ENCODE results near the gene SNRNP200. TPM values are rescaled to one million over a fixed set of nuclear protein-coding genes. Genes with fewer than 3 reads are reported as not detected.

SNRNP200 gene
- 100 to 1,000 TPM; 170 to 182 TPM for total RNA-seq

DNA sequence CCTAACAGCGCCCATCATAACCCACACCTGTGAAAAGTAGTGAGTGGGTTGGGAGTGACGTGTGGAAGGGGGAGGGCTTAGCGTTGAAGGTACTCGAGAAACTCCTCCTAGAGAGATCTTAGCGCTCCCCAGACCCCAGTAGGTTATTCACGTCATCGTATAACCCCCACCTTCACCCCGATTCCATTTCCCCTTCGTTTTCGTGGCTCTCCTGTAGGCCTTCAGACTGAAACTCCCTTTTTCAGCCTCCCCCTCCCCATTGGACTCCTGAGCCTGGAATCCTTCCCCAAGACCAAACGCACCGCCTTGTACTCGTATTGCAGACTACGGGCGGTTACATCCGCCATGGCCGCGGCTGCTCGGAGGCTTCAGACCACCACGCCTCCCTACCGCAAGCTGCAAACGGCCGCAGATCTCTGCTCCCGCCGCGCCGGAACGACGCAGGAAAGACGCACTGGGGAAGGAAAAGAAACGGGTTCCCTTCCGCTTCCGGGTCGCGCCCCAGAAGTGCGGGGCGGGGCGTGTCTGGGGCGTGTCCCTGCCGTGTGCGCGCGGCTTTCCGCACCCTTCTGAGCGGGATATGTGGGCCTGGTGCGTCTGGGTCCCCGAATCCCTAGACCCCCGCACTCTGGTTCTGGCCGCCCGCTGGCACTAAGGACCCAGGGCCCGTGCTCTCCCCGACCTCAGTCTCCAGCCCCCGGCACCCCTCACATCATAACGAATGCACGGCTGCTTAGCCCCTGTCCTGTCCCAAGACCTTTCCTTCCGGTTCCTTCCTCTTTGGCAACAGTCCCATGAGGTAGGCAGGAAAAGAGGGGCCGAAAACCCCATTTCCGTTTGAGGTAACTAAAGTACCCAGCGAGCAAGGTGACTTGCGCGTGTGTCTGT, at the start of gene SNRNP200:
Gene SNRNP200, minus strand, starts transcription at position 456 of the 888 bp plus-strand sequence. Its CDS starts 109 bp downstream, at position 347.
- Mint-ChIP-seq H3K4me1 (peaks cover 63% of the 10 kb centered on the region), H3K4me3 (peak within 1 kb of the TSS; percentile 100), H3K27me3 (no peaks in the 10 kb centered on the region), H3K36me3 (peaks cover 52% of the 10 kb centered on the region), H3K9me3 (ENCODE audit: low read depth) (no peaks in the 10 kb centered on the region), H3K27ac (peak within 1 kb of the TSS; percentile 97)
- CTCF ChIA-PET, result interaction anchor here (0.6 to 3.5 kb wide), 10 partner anchors 11 to 249 kb away, joined by 3 to 17 read pairs (median 4); no protein-coding TSS in a partner anchor
- peak; percentile 94 for DNase-seq
- peak; percentile 95 for ATAC-seq

- Mint-ChIP-seq H3K27me3 (no peaks in the 10 kb centered on the region), H3K36me3 (peaks cover 62% of the 10 kb centered on the region), H3K27ac (no peak overlapping the region), H3K9me3 (ENCODE audit: low read depth) (no peaks in the 10 kb centered on the region), H3K4me3 (no peak overlapping the region), H3K4me1 (peaks cover 10% of the 10 kb centered on the region)
- no peak for DNase-seq
- ATAC-seq, result no peak
- CTCF ChIA-PET, result interaction anchor here (1.3 kb wide), 1 partner anchor 9 kb away, joined by 5 read pairs; no protein-coding TSS in a partner anchor
Observed at GRCh38 chr2:96354492-96354891, 49.1 kb upstream of the SNRNP200 start.

GRCh38 chr2:96353606-96354101, 48.3 kb upstream of the SNRNP200 start:
- Mint-ChIP-seq H3K4me1 (peaks cover 3% of the 10 kb centered on the region), H3K36me3 (peaks cover 62% of the 10 kb centered on the region), H3K27ac (no peak overlapping the region), H3K9me3 (ENCODE audit: low read depth) (no peaks in the 10 kb centered on the region), H3K4me3 (no peak overlapping the region), H3K27me3 (no peaks in the 10 kb centered on the region)
- ATAC-seq (no peak), DNase-seq (no peak)
- CTCF ChIA-PET, result interaction anchor here (1.3 kb wide), 1 partner anchor 8 kb away, joined by 5 read pairs; no protein-coding TSS in a partner anchor

DNA sequence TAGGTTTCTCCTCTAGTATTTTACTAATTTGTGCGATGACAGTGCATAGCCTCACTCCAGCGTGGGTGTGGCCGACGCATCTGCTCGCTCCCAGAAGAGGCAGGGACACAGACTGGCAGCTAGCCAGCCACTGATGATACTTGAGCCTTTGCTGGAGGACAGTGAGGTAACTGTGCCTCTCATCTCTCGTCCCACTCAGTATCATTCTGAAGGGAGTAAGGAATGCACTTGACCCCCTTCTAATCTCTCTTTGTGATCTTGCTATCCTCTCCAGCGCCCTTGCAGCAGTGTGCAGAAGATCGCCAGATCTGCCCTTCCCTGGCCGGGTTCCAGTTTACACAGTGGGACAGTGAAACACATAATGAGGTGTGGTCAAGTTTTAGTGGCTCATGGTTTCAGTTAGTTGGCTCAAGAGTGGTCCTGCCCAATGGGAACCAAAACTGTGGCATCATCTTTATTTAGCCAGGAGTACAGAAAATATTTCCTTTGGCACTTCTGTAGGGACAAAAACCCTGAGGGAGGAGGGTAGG, 47.8 kb upstream of the SNRNP200 start:
- no peak overlapping the region for H3K27ac Mint-ChIP-seq
- ATAC-seq, result no peak
- no peaks in the 10 kb centered on the region for H3K27me3 Mint-ChIP-seq
- H3K9me3 Mint-ChIP-seq (ENCODE audit: low read depth), result no peaks in the 10 kb centered on the region
- no peak for DNase-seq
- CTCF ChIA-PET, result interaction anchor here (1.3 kb wide), 1 partner anchor 8 kb away, joined by 5 read pairs; no protein-coding TSS in a partner anchor
- H3K4me1 Mint-ChIP-seq, result peaks cover 2% of the 10 kb centered on the region
- H3K36me3 Mint-ChIP-seq, result peaks cover 60% of the 10 kb centered on the region
- no peak overlapping the region for H3K4me3 Mint-ChIP-seq

DNA sequence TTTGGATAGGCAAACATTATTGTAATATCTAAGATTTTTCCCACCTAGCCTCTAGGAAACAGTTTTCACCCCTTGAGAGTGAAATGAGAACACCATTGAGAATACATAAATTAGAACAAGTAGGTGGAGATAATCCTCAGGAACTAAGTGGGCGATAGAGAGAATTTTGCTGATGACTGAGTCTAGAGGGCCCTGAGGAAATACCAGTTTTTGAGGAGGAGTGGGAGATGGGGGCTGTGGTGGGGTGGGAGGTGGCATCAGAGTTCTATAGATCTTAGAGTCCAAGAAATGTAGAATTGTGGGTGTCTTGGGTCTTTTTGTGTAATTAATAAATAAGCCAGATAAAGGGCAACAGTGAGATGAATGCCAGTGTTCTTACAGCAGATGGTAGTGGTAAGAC, 42.0 kb upstream of the SNRNP200 start:
- DNase-seq (no peak), ATAC-seq (no peak)
- CTCF ChIA-PET, result no interaction called here
- peaks cover 43% of the 10 kb centered on the region for H3K4me1 Mint-ChIP-seq
- H3K36me3 Mint-ChIP-seq, result peaks cover 75% of the 10 kb centered on the region
- H3K9me3 Mint-ChIP-seq (ENCODE audit: low read depth), result no peaks in the 10 kb centered on the region
- H3K4me3 Mint-ChIP-seq, result no peak overlapping the region
- H3K27ac Mint-ChIP-seq, result no peak overlapping the region
- no peaks in the 10 kb centered on the region for H3K27me3 Mint-ChIP-seq

GRCh38 chr2:96345868-96346462, 40.6 kb upstream of the SNRNP200 start:
- Mint-ChIP-seq H3K27me3 (no peaks in the 10 kb centered on the region), H3K4me1 (peaks cover 57% of the 10 kb centered on the region)

GRCh38 chr2:96345438-96345837, 40.1 kb upstream of the SNRNP200 start:
- Mint-ChIP-seq H3K4me3 (no peak overlapping the region), H3K27ac (peak overlapping the region; percentile 92), H3K36me3 (peaks cover 82% of the 10 kb centered on the region), H3K27me3 (no peaks in the 10 kb centered on the region), H3K4me1 (peaks cover 63% of the 10 kb centered on the region), H3K9me3 (ENCODE audit: low read depth) (no peaks in the 10 kb centered on the region)
- CTCF ChIA-PET, result interaction anchor here (0.6 to 3.1 kb wide), 12 partner anchors 8 to 962 kb away, joined by 3 to 13 read pairs (median 4); partner anchors contain the start of genes SNRNP200 and STARD7
- ATAC-seq (no peak), DNase-seq (no peak)

More at GRCh38 chr2:96345868-96346462, 40.6 kb upstream of the SNRNP200 start:
- CTCF ChIA-PET, result interaction anchor here (0.6 to 3.1 kb wide), 9 partner anchors 8 to 962 kb away, joined by 3 to 13 read pairs (median 4); partner anchors contain the start of genes SNRNP200 and STARD7
- no peak for ATAC-seq
- Mint-ChIP-seq H3K9me3 (ENCODE audit: low read depth) (no peaks in the 10 kb centered on the region), H3K27ac (peak overlapping the region; percentile 92), H3K36me3 (peaks cover 80% of the 10 kb centered on the region), H3K4me3 (no peak overlapping the region)
- DNase-seq, result no peak

DNA sequence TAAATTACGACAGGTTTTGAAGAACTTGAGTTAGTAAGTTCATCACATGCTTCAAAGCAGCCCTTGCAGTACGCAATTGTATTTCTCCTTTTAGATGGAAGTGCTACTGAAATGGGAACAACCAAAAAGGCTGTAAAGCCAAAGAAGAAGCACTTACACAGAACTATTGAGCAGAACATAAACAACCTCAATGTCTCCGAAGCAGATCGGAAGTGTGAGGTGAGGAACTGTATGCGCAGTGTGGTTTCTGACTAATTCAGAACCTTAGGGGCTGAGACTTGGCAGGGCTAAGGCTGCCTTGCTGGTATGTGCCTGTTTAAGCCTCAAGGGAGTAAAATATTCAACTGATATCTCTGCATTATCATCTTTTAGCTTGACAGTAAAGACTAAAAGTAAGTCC, 38.7 kb upstream of the SNRNP200 start:
- Mint-ChIP-seq H3K9me3 (ENCODE audit: low read depth) (no peaks in the 10 kb centered on the region), H3K4me3 (peak overlapping the region; percentile 47), H3K36me3 (peaks cover 78% of the 10 kb centered on the region), H3K27ac (peak overlapping the region; percentile 92), H3K27me3 (no peaks in the 10 kb centered on the region), H3K4me1 (peaks cover 74% of the 10 kb centered on the region)
- peak; percentile 89 for DNase-seq
- ATAC-seq, result peak; percentile 90
- CTCF ChIA-PET, result interaction anchor here (1.0 to 3.1 kb wide), 9 partner anchors 9 to 475 kb away, joined by 3 to 17 read pairs (median 3); partner anchors contain the start of genes ITPRIPL1 and NCAPH

- H3K27ac Mint-ChIP-seq, result peak overlapping the region; percentile 92
- peak overlapping the region; percentile 37 for H3K4me3 Mint-ChIP-seq
- H3K27me3 Mint-ChIP-seq, result no peaks in the 10 kb centered on the region
- ATAC-seq (peak; percentile 69), DNase-seq (peak; percentile 82)
- H3K9me3 Mint-ChIP-seq (ENCODE audit: low read depth), result no peaks in the 10 kb centered on the region
- H3K36me3 Mint-ChIP-seq, result peaks cover 77% of the 10 kb centered on the region
- H3K4me1 Mint-ChIP-seq, result peaks cover 92% of the 10 kb centered on the region
- CTCF ChIA-PET, result interaction anchor here (1.0 to 2.8 kb wide), 5 partner anchors 15 to 211 kb away, joined by 3 to 13 read pairs (median 4); partner anchors contain the start of gene ITPRIPL1
Observed at GRCh38 chr2:96342085-96342484, 36.7 kb upstream of the SNRNP200 start.

DNA sequence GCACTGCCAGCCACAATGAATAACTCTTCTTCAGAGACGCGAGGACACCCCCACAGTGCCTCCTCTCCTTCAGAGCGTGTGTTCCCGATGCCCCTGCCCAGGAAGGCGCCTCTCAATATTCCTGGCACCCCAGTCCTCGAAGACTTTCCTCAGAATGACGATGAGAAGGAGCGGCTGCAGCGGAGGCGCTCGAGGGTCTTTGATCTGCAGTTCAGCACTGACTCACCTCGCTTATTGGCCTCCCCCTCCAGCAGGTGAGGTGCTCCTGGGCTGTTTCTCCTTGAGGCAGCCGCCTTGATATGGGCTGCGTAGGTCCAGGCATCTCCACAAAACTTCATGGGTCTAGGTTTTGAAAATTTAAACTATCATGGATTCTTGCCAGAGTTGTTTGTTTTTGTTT, 36.3 kb upstream of the SNRNP200 start:
- no peak for ATAC-seq
- Mint-ChIP-seq H3K4me1 (peaks cover 94% of the 10 kb centered on the region), H3K9me3 (ENCODE audit: low read depth) (no peaks in the 10 kb centered on the region), H3K27ac (peak overlapping the region; percentile 92), H3K27me3 (no peaks in the 10 kb centered on the region), H3K4me3 (peak overlapping the region; percentile 37), H3K36me3 (peaks cover 76% of the 10 kb centered on the region)
- CTCF ChIA-PET, result interaction anchor here (1.0 to 2.8 kb wide), 5 partner anchors 15 to 211 kb away, joined by 3 to 13 read pairs (median 4); partner anchors contain the start of gene ITPRIPL1
- DNase-seq, result no peak

- CTCF ChIA-PET, result interaction anchor here (1.1 to 2.8 kb wide), 5 partner anchors 14 to 347 kb away, joined by 3 to 13 read pairs (median 4); partner anchors contain the start of gene SNRNP200
Observed at GRCh38 chr2:96340493-96341414, 35.4 kb upstream of the SNRNP200 start.

GRCh38 chr2:96336873-96337272, 31.5 kb upstream of the SNRNP200 start:
- peaks cover 71% of the 10 kb centered on the region for H3K4me1 Mint-ChIP-seq
- DNase-seq (no peak), ATAC-seq (no peak)
- H3K36me3 Mint-ChIP-seq, result peaks cover 39% of the 10 kb centered on the region
- H3K9me3 Mint-ChIP-seq (ENCODE audit: low read depth), result no peaks in the 10 kb centered on the region
- CTCF ChIA-PET, result interaction anchor here (0.7 to 4.4 kb wide), 3 partner anchors 12 to 134 kb away, joined by 3 to 35 read pairs (median 15); partner anchors contain the start of gene ITPRIPL1
- H3K27me3 Mint-ChIP-seq, result no peaks in the 10 kb centered on the region
- H3K4me3 Mint-ChIP-seq, result peak overlapping the region; percentile 97
- H3K27ac Mint-ChIP-seq, result peak overlapping the region; percentile 91

More at GRCh38 chr2:96340493-96341414, 35.4 kb upstream of the SNRNP200 start:
- Mint-ChIP-seq H3K9me3 (ENCODE audit: low read depth) (no peaks in the 10 kb centered on the region), H3K27ac (peak overlapping the region; percentile 92), H3K4me3 (peak overlapping the region; percentile 37), H3K4me1 (peaks cover 92% of the 10 kb centered on the region), H3K36me3 (peaks cover 74% of the 10 kb centered on the region), H3K27me3 (no peaks in the 10 kb centered on the region)
- ATAC-seq, result no peak
- no peak for DNase-seq

All from activated CD8-positive, alpha-beta memory T cell treated with anti-CD3 and anti-CD28 coated beads, Interleukin-2, amount 10 ng/mL, durations not matched to agents 7 days and 5 days (primary cell).